ENCODE results near the gene SV2C.

SV2C gene

GRCh38 chr5:76099756-76100155, 16.6 kb downstream of the SV2C start:
- DNase-seq, result no peak

GRCh38 chr5:76104027-76104426, 20.8 kb downstream of the SV2C start:
- peak; percentile 28 for DNase-seq

- DNase-seq, result no peak
Measured at GRCh38 chr5:76106149-76106548, 23.0 kb downstream of the SV2C start.

GRCh38 chr5:76111477-76112174, 28.4 kb downstream of the SV2C start:
- DNase-seq, result no peak

- no peak for DNase-seq
Measured at GRCh38 chr5:76113103-76113502, 29.9 kb downstream of the SV2C start.

- no peak for DNase-seq
Measured at GRCh38 chr5:76114179-76114851, 31.1 kb downstream of the SV2C start.

GRCh38 chr5:76125346-76125745, 42.2 kb downstream of the SV2C start:
- DNase-seq, result no peak

GRCh38 chr5:76125888-76126287, 42.7 kb downstream of the SV2C start:
- DNase-seq, result no peak

GRCh38 chr5:76134003-76134402, 50.8 kb downstream of the SV2C start:
- DNase-seq, result no peak

GRCh38 chr5:76134646-76135045, 51.5 kb downstream of the SV2C start:
- DNase-seq, result no peak

- DNase-seq, result no peak
Measured at GRCh38 chr5:76137887-76138542, 54.8 kb downstream of the SV2C start.

- DNase-seq, result no peak
Measured at GRCh38 chr5:76143884-76144283, 60.7 kb downstream of the SV2C start.

- DNase-seq, result no peak
Measured at GRCh38 chr5:76144513-76145274, 61.5 kb downstream of the SV2C start.

- DNase-seq, result peak; percentile 16
Measured at GRCh38 chr5:76145945-76146344, 62.8 kb downstream of the SV2C start.

- DNase-seq, result no peak
Measured at GRCh38 chr5:76149636-76150035, 66.5 kb downstream of the SV2C start.

- no peak for DNase-seq
Measured at GRCh38 chr5:76152161-76152560, 69.0 kb downstream of the SV2C start.

- no peak for DNase-seq
Measured at GRCh38 chr5:76152700-76153099, 69.5 kb downstream of the SV2C start.

GRCh38 chr5:76153271-76153670, 70.1 kb downstream of the SV2C start:
- DNase-seq, result no peak

GRCh38 chr5:76154009-76154690, 71.0 kb downstream of the SV2C start:
- DNase-seq, result no peak

- DNase-seq, result no peak
Measured at GRCh38 chr5:76155536-76155935, 72.4 kb downstream of the SV2C start.

GRCh38 chr5:76162335-76162734, 79.2 kb downstream of the SV2C start:
- DNase-seq, result no peak

- no peak for DNase-seq
Measured at GRCh38 chr5:76163111-76163628, 80.0 kb downstream of the SV2C start.

GRCh38 chr5:76165029-76165428, 81.8 kb downstream of the SV2C start:
- no peak for DNase-seq
